ENCODE measurements around the gene CFTR. TPM values are rescaled to one million over a fixed set of nuclear protein-coding genes. Genes with fewer than 3 reads are reported as not detected.

CFTR gene
- total RNA-seq, 1 experiment from 2014 or later, result 1.2 TPM

- H3K4me1 ChIP-seq (ENCODE audit: insufficient read depth, low read length), result no peaks in the 10 kb centered on the region
- no CpG with 5 or more reads among the region's 2 CpGs for whole genome bisulfite sequencing (ENCODE audit: extremely low coverage, insufficient read length, low lambda C conversion rate)
- H4K91ac ChIP-seq (ENCODE audit: insufficient read length, low read depth, low read length), result no peak overlapping the region
- no peak overlapping the region for H3K56ac ChIP-seq (ENCODE audit: insufficient read length, low read depth, low read length)
- no peak overlapping the region for H2BK12ac ChIP-seq (ENCODE audit: insufficient read length, low read depth, low read length)
- H3K14ac ChIP-seq (ENCODE audit: insufficient read depth, low read length), result no peak overlapping the region
- no peak overlapping the region for H2BK5ac ChIP-seq (ENCODE audit: insufficient read length, low read length)
- TF ChIP-seq CTCF (conservative IDR thresholded peaks at IDR 0.05), result no peak
- no peak overlapping the region for H2BK15ac ChIP-seq (ENCODE audit: low read depth, low read length)
- H3K27ac ChIP-seq (ENCODE audit: insufficient read length, low read depth, low read length), result no peak overlapping the region
- no peak overlapping the region for H2BK20ac ChIP-seq (ENCODE audit: low read depth, low read length, poor library complexity, severe bottlenecking)
- no peak overlapping the region for H2AFZ ChIP-seq (ENCODE audit: low read length)
- H3K23ac ChIP-seq (ENCODE audit: insufficient read length, low read depth, low read length), result no peak overlapping the region
- H3K27ac Mint-ChIP-seq, result no peak overlapping the region
- H3K79me1 ChIP-seq (ENCODE audit: insufficient read depth, low read depth, low read length, poor library complexity, severe bottlenecking), result no peaks in the 10 kb centered on the region
- no peak overlapping the region for H3K18ac ChIP-seq (ENCODE audit: insufficient read length, low read depth, low read length)
- H3K36me3 Mint-ChIP-seq (ENCODE audit: insufficient read depth in 1 of 3, low read depth in 3 of 3), result no peaks in the 10 kb centered on the region
- no peak overlapping the region for H3K4ac ChIP-seq (ENCODE audit: low read depth, low read length)
- no peak for DNase-seq
- H2AK5ac ChIP-seq (ENCODE audit: insufficient read length, low read length), result no peak overlapping the region
- no peaks in the 10 kb centered on the region for H3K79me2 ChIP-seq (ENCODE audit: insufficient read depth, low read length)
- no peaks in the 10 kb centered on the region for H4K20me1 ChIP-seq (ENCODE audit: control insufficient read depth, insufficient read depth, insufficient read length)
- no peaks in the 10 kb centered on the region for H3K23me2 ChIP-seq (ENCODE audit: insufficient read length, low read depth, low read length, poor library complexity, severe bottlenecking)
- no peak overlapping the region for H4K5ac ChIP-seq (ENCODE audit: insufficient read length, low read depth, low read length)
- no peak overlapping the region for H3T11ph ChIP-seq (ENCODE audit: low read length)
- no peaks in the 10 kb centered on the region for H3K27me3 Mint-ChIP-seq (ENCODE audit: low read depth)
- H3K4me1 Mint-ChIP-seq, result no peaks in the 10 kb centered on the region
- no peak overlapping the region for H4K8ac ChIP-seq (replicated peaks; ENCODE audit: insufficient read length, low read depth, low read length)
- no peak overlapping the region for H3K4me3 Mint-ChIP-seq
- no peaks in the 10 kb centered on the region for H3K9me3 Mint-ChIP-seq
- H3K4me2 ChIP-seq (ENCODE audit: insufficient read depth, insufficient read length, low read length), result no peak overlapping the region
- H3K9ac ChIP-seq (ENCODE audit: extremely low read depth, insufficient read length, low read length), result no peak overlapping the region
- no peaks in the 10 kb centered on the region for H3K9me3 ChIP-seq (ENCODE audit: control insufficient read depth, low read depth, low read length)
- H2BK120ac ChIP-seq (ENCODE audit: low read depth, low read length, poor library complexity, severe bottlenecking), result no peak overlapping the region
- H3K27me3 ChIP-seq (ENCODE audit: insufficient read depth, low read length), result no peaks in the 10 kb centered on the region
Measured at GRCh38 chr7:117562759-117563158, 82.9 kb downstream of the CFTR start.
